Measurements from ENCODE around the gene ADAM11. TPM values are rescaled to one million over a fixed set of nuclear protein-coding genes. Genes with fewer than 3 reads are reported as not detected.
"Not testable (repeated sequence)": the region's sequence is repeated elsewhere in the genome, so short reads cannot be mapped to it uniquely, and the experiment has no call there.

The ADAM11 gene
- total RNA-seq, 1 donor from 2014 or later, result 7.3 TPM

DNA sequence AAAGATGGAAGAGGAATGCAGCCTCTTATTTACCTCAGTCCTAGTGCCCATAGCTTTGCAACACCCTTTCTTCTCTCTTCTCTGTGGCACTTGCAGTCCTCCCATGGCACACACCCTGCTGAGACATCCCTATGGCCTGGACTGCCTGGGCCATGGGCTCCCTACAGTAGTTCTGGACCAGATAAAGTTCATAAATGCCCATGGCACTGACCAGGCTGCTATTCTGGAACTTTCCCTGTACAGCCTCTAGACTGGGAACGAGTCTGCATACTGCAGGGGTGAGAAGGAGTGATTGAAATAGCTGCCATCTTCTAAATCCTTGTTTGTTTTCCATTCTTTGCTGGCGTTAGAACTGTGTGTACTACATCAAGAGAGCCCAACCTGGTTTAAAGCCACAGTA lies 24.5 kb upstream of the ADAM11 start:
- DNase-seq, result no peak
- Histone ChIP-seq H3K27ac (replicated peaks) (no peak overlapping the region), H3K4me3 (no peak overlapping the region), H3K36me3 (peaks cover 11% of the 10 kb centered on the region), H3K4me1 (no peaks in the 10 kb centered on the region), H3K9me3 (replicated peaks) (no peaks in the 10 kb centered on the region), H3K27me3 (ENCODE audit: low read depth) (no peaks in the 10 kb centered on the region)
- no peak for TF ChIP-seq CTCF (IDR thresholded peaks at IDR 0.05; ENCODE audit: borderline replicate concordance)
- intact Hi-C loops (cut with micrococcal nuclease), result no loop called here

DNA sequence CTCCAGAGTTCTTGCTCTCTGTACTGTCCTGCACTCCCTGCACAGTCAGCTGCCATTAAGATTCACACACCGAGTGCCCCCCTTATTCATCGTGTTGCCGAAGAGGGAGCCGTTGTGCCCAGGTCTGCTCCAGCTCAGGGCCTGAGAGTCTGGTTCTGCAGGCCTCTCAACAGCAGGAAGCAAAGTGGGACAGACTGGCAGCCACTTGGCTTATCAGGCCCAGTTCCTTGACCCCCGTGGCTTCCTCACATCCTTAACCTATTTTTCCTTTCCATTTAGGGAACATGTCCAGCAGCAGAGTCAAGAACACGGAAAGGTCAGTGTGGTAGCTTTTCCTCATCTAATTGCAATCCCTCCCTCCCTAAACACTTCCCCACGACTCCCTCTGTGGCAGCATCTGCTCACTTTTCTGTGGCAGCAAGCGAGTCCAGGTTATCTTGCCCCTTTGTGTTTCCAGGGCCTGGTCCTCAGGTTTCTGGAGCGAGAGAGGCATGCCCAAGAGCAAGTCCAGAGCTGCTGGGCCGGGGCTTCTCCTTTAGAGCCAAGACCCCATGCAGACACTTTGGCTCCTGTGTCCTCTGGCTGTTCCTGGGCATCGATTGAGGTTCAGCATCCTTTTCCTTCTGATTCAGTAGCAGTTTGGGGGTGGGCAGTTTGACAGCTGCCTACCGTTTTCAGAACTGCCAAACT lies 22.1 kb upstream of the ADAM11 start:
- Histone ChIP-seq H3K4me3 (no peak overlapping the region), H3K27me3 (ENCODE audit: low read depth) (no peaks in the 10 kb centered on the region), H3K27ac (replicated peaks) (no peak overlapping the region), H3K9me3 (replicated peaks) (no peaks in the 10 kb centered on the region), H3K36me3 (peaks cover 7% of the 10 kb centered on the region), H3K4me1 (no peaks in the 10 kb centered on the region)
- DNase-seq, result no peak
- intact Hi-C loops (cut with micrococcal nuclease), result no loop called here
- no peak for TF ChIP-seq CTCF (IDR thresholded peaks at IDR 0.05; ENCODE audit: borderline replicate concordance)

- intact Hi-C loops (cut with micrococcal nuclease), result no loop called here
- H3K4me1 ChIP-seq, result no peaks in the 10 kb centered on the region
- no peak for TF ChIP-seq CTCF (IDR thresholded peaks at IDR 0.05; ENCODE audit: borderline replicate concordance)
- peaks cover 10% of the 10 kb centered on the region for H3K36me3 ChIP-seq
- no peak overlapping the region for H3K27ac ChIP-seq (replicated peaks)
- H3K27me3 ChIP-seq (ENCODE audit: low read depth), result no peaks in the 10 kb centered on the region
- H3K4me3 ChIP-seq, result no peak overlapping the region
- no peaks in the 10 kb centered on the region for H3K9me3 ChIP-seq (replicated peaks)
- DNase-seq, result no peak
Observed at GRCh38 chr17:44738214-44738906, 20.4 kb upstream of the ADAM11 start.

- TF ChIP-seq CTCF (IDR thresholded peaks at IDR 0.05; ENCODE audit: borderline replicate concordance), result no peak
- H3K27me3 ChIP-seq (ENCODE audit: low read depth), result no peaks in the 10 kb centered on the region
- H3K4me1 ChIP-seq, result no peaks in the 10 kb centered on the region
- no peak for DNase-seq
- H3K36me3 ChIP-seq, result peaks cover 10% of the 10 kb centered on the region
- intact Hi-C loops (cut with micrococcal nuclease), result no loop called here
- H3K27ac ChIP-seq (replicated peaks), result no peak overlapping the region
- H3K4me3 ChIP-seq, result no peak overlapping the region
- H3K9me3 ChIP-seq (replicated peaks), result no peaks in the 10 kb centered on the region
Observed at GRCh38 chr17:44741316-44741715, 17.5 kb upstream of the ADAM11 start.

- intact Hi-C loops (cut with micrococcal nuclease), result no loop called here
- DNase-seq, result no peak
- no peak for TF ChIP-seq CTCF (IDR thresholded peaks at IDR 0.05; ENCODE audit: borderline replicate concordance)
- H3K36me3 ChIP-seq, result peaks cover 10% of the 10 kb centered on the region
- no peaks in the 10 kb centered on the region for H3K9me3 ChIP-seq (replicated peaks)
- peaks cover 19% of the 10 kb centered on the region for H3K4me1 ChIP-seq
- H3K27me3 ChIP-seq (ENCODE audit: low read depth), result no peaks in the 10 kb centered on the region
- H3K27ac ChIP-seq (replicated peaks), result no peak overlapping the region
- no peak overlapping the region for H3K4me3 ChIP-seq
Observed at GRCh38 chr17:44745301-44745700, 13.5 kb upstream of the ADAM11 start.

- intact Hi-C loops (cut with micrococcal nuclease); H3K36me3 ChIP-seq; DNase-seq; H3K4me3 ChIP-seq; H3K27me3 ChIP-seq (ENCODE audit: low read depth); H3K27ac ChIP-seq (replicated peaks); H3K9me3 ChIP-seq (replicated peaks): not testable (repeated sequence)
- peaks cover 22% of the 10 kb centered on the region for H3K4me1 ChIP-seq
Observed at GRCh38 chr17:44745738-44746137, 13.1 kb upstream of the ADAM11 start.
